Measurements from ENCODE around the gene LOC101059915. TPM values are rescaled to one million over a fixed set of nuclear protein-coding genes. Genes with fewer than 3 reads are reported as not detected.

LOC101059915 gene

Other genes with a start within 250 kb of the LOC101059915 start
- gene OGT, start 134.4 kb upstream of the LOC101059915 start, total RNA-seq = 100 to 1,000 TPM; 489 to 721 (median 542) TPM
- gene GCNA, start 89.1 kb upstream of the LOC101059915 start, total RNA-seq = 1 to 10 TPM; 3.6 to 4.5 (median 3.7) TPM
- gene CXCR3, start 49.0 kb upstream of the LOC101059915 start, total RNA-seq = 10 to 100 TPM in 2 of 3 donors, 1 to 10 TPM in 1; 8.7 to 15.9 (median 13.7) TPM
- gene CXorf49, start 50.7 kb downstream of the LOC101059915 start, total RNA-seq = not detected
- not detected for gene CXorf49B, start 95.8 kb downstream of the LOC101059915 start, total RNA-seq
- 10 to 100 TPM; 15.0 to 32.5 (median 30.8) TPM for gene NHSL2, start 243.3 kb downstream of the LOC101059915 start, total RNA-seq

All from natural killer cell (primary cell).